22Rv1 (cell line): ENCODE data around the gene DARS2.
"Not testable (repeated sequence)": the region's sequence is repeated elsewhere in the genome, so short reads cannot be mapped to it uniquely, and the experiment has no call there.

Experiments
- H3K27ac ChIP-seq: fragments of 450-650 bp; 2 replicates; pipeline ENCODE4 v1.5.1; 2017
- ZFX ChIP-seq: fragments of 450-650 bp; IDR thresholded peaks from 2 replicates; pipeline ENCODE4 v1.6.1; 2017; ENCODE audit warnings: antibody characterized with exemption, borderline replicate concordance
- TF ChIP-seq, protein P1 (sequence below): fragments of 450-650 bp; IDR thresholded peaks from 2 replicates; pipeline ENCODE4 v1.5.1; 2017; ENCODE audit warnings: mild to moderate bottlenecking

Gene DARS2

GRCh38 chr1:173802961-173803360, 21.5 kb upstream of the DARS2 start:
- H3K27ac ChIP-seq = no peak overlapping the region

DNA sequence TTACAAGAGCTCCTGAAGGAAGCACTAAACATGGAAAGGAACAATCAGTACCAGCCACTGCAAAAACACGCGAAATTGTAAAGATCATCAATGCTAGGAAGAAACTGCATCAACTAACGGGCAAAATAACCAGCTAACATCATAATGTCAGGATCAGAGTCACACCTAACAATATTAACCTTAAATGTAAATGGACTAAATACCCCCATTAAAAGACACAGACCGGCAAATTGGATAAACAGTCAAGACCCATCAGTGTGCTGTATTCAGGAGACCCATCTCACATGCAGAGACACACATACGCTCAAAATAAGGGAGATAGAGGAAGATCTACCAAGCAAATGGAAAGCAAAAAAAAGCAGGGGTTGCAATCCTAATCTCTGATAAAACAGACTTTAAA, 10.8 kb upstream of the DARS2 start:
- H3K27ac ChIP-seq = not testable (repeated sequence)

More at GRCh38 chr1:173802961-173803360, 21.5 kb upstream of the DARS2 start:
- no peak for TF ChIP-seq ZFX
- TF ChIP-seq, protein P1, sequence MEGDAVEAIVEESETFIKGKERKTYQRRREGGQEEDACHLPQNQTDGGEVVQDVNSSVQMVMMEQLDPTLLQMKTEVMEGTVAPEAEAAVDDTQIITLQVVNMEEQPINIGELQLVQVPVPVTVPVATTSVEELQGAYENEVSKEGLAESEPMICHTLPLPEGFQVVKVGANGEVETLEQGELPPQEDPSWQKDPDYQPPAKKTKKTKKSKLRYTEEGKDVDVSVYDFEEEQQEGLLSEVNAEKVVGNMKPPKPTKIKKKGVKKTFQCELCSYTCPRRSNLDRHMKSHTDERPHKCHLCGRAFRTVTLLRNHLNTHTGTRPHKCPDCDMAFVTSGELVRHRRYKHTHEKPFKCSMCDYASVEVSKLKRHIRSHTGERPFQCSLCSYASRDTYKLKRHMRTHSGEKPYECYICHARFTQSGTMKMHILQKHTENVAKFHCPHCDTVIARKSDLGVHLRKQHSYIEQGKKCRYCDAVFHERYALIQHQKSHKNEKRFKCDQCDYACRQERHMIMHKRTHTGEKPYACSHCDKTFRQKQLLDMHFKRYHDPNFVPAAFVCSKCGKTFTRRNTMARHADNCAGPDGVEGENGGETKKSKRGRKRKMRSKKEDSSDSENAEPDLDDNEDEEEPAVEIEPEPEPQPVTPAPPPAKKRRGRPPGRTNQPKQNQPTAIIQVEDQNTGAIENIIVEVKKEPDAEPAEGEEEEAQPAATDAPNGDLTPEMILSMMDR = no peak

- no peak for TF ChIP-seq ZFX
- TF ChIP-seq, protein P1 = no peak
- H3K27ac ChIP-seq = no peak overlapping the region
Measured at GRCh38 chr1:173818459-173818858, 6.0 kb upstream of the DARS2 start.

DNA sequence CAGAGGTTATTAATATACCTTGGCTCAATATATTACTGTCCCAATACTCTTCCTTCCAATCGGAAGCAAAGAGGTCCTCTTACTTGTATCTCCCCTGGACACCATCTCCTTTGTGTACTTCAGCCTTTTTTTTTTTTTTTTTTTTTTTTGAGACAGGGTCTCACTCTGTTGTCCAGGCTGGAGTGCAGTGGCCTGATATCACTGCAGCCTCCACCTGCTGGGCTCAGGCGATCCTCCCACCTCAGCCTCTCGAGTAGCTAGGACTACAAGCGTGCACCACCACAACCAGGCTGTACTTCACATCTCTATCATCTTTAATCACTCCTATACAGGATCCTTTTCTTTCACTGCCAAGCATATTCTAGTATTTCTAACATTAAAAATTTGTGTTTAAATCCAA, 2.8 kb upstream of the DARS2 start:
- no peak overlapping the region for H3K27ac ChIP-seq
- no peak for TF ChIP-seq ZFX
- TF ChIP-seq, protein P1 = no peak

DNA sequence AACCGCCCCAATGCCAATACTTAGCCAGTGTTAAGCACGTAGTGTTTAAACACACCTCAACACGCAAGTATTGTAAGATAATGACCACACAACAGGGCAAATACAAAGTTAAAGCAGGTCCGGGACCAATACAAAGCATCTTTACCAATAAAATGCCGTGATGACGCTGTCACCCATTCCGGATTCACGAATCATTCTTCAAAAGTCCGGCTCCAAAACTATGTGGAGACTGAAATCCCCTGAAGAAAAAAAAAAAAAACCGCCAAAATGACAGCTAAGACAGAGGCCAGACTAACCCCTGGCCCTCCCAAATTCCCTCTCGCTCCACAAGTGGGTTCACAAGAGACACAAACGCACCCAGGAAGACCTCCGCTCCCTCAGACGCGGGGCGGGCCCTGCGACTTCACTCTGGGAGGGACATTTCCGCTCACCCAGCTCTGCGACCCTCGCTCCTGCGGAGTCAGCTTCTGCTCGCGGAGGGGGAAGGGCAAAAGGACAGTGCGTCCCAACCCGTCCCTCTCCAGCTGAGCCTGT, 625 bp upstream of the DARS2 start:
- TF ChIP-seq, protein P1 = no peak
- TF ChIP-seq ZFX = no peak
- peak overlapping the region; percentile 95 for H3K27ac ChIP-seq

DNA sequence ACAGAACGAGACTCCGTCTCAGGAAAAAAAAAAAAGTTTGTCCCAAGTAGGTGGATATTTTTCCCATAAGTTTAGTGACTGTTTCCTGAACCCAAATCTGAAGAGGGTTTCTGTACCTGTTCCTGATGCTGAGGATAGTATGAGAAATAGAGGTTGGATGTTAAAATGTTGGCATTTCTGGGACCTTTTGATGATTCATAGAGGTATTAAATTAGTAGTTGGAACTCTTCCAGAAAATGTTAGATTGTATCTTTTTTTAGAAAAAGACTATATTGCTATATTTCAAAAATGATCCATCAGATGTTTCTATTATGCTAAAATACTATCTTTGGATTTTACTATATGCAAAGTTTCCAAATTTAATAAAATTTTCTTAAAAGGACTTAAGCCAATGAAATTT, 3.1 kb downstream of the DARS2 start:
- no peak overlapping the region for H3K27ac ChIP-seq
- TF ChIP-seq ZFX = no peak
- TF ChIP-seq, protein P1 = no peak

- H3K27ac ChIP-seq = no peak overlapping the region
- TF ChIP-seq, protein P1 = no peak
- TF ChIP-seq ZFX = no peak
Measured at GRCh38 chr1:173832748-173833147, 8.3 kb downstream of the DARS2 start.

DNA sequence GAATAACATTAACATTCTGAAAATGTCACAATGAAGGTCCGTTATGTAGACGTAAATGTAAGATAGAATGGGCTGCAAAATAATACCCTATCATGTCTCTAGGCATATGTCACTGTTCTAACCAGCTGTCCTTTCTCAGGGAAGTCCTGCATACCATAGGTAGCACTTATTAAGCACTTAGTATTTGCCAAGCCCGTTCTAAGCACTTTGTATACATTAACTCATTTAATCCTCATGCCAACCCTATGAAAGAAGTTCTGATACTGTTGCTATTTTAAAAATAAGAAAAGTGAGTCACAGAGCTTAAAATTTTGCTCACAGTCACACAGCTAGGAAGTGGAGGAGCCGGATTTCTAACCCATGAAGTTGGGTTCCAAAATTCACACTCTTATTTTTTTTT, 27.6 kb downstream of the DARS2 start:
- TF ChIP-seq, protein P1 = no peak
- no peak for TF ChIP-seq ZFX
- H3K27ac ChIP-seq = no peak overlapping the region
